Peyer's patch (tissue), 4 donors: ENCODE measurements around the gene LILRA2.

Experiments used
- CTCF ChIP-seq, 6 experiments: fragments of 450-650 bp in 4 of 6; fragments of 200-600 bp in 2 of 6; sonication (generic) in 1 of 6; IDR thresholded peaks; one replicate each; pipeline ENCODE4 v1.5.1; 2017 to 2019; ENCODE audit warnings: antibody characterized with exemption in 6 of 6, mild to moderate bottlenecking in 3 of 6, moderate library complexity in 1 of 6
- POLR2A ChIP-seq, 2 donors: fragments of 450-650 bp; IDR thresholded peaks; one replicate each; pipeline ENCODE4 v1.5.1; 2017; ENCODE audit warnings: antibody characterized with exemption in 2 of 2, mild to moderate bottlenecking in 2 of 2, moderate library complexity in 2 of 2

GRCh38 chr19:54616057-54616456 lies 42.5 kb downstream of the LILRA2 start:
- TF ChIP-seq CTCF (IDR thresholded peaks at IDR 0.05) (no peak), POLR2A (IDR thresholded peaks at IDR 0.05) (no peak)
